GM23338 (cell line): ENCODE measurements around the gene CACNB4. TPM values are rescaled to one million over a fixed set of nuclear protein-coding genes. Genes with fewer than 3 reads are reported as not detected.

Experiments
- ATAC-seq: fragments of 200-7000 bp; cut with Tn5 transposase; 3 replicates; pipeline ENCODE4 v1.9.1; 2020
- DNase-seq: peaks from one replicate; pipeline ENCODE4 v3.0.0-alpha.2; 2015; ENCODE audit warnings: low spot score
- H2AFZ ChIP-seq: fragments of 200-600 bp; sonication (generic); 2 replicates; pipeline ENCODE4 v1.8.0; 2016; ENCODE audit warnings: antibody characterized with exemption, mild to moderate bottlenecking, moderate library complexity
- H3F3A ChIP-seq: fragments of 200-600 bp; sonication (generic); replicated peaks from 2 replicates; pipeline ENCODE4 v1.8.0; 2017; ENCODE audit warnings: antibody characterized with exemption, mixed run types, low read depth
- H3K27ac ChIP-seq: fragments of 200-600 bp; sonication (generic); 2 replicates; pipeline ENCODE4 v1.6.1; 2016; ENCODE audit warnings: low read depth
- H3K27me3 ChIP-seq: fragments of 200-600 bp; sonication (generic); 2 replicates; pipeline ENCODE4 v1.8.0; 2016; ENCODE audit warnings: mild to moderate bottlenecking, mixed run types, moderate library complexity; ENCODE audit not compliant: insufficient read depth
- H3K36me3 ChIP-seq: fragments of 200-600 bp; sonication (generic); 2 replicates; pipeline ENCODE4 v1.8.0; 2016; ENCODE audit warnings: mild to moderate bottlenecking; ENCODE audit not compliant: insufficient read depth
- H3K4me1 ChIP-seq: fragments of 200-600 bp; sonication (generic); 2 replicates; pipeline ENCODE4 v1.8.0; 2016; ENCODE audit warnings: mild to moderate bottlenecking, moderate library complexity; ENCODE audit not compliant: insufficient read depth
- H3K4me2 ChIP-seq: fragments of 200-600 bp; sonication (generic); 2 replicates; pipeline ENCODE4 v1.7.1; 2017; ENCODE audit warnings: mixed run types
- H3K4me3 ChIP-seq: fragments of 200-600 bp; sonication (generic); 2 replicates; pipeline ENCODE4 v1.6.1; 2016; ENCODE audit warnings: mixed run types
- H3K79me2 ChIP-seq: fragments of 200-600 bp; sonication (generic); replicated peaks from 2 replicates; pipeline ENCODE4 v1.8.0; 2017; ENCODE audit warnings: mild to moderate bottlenecking; ENCODE audit not compliant: insufficient read depth
- H3K9me2 ChIP-seq: fragments of 200-600 bp; sonication (generic); 2 replicates; pipeline ENCODE4 v1.8.0; 2017; ENCODE audit not compliant: insufficient read depth
- H4K20me1 ChIP-seq: fragments of 200-600 bp; sonication (generic); replicated peaks from 2 replicates; pipeline ENCODE4 v1.8.0; 2017; ENCODE audit warnings: mild to moderate bottlenecking; ENCODE audit not compliant: insufficient read depth
- H3K27ac Mint-ChIP-seq: 2 replicates; pipeline ENCODE4 v1.8.0; 2020; ENCODE audit warnings: inconsistent platforms, mild to moderate bottlenecking, moderate library complexity, mixed read lengths
- H3K27me3 Mint-ChIP-seq: 3 replicates; pipeline ENCODE4 v1.8.0; 2022; ENCODE audit warnings: low read depth, mild to moderate bottlenecking, moderate library complexity, mixed read lengths, inconsistent platforms; ENCODE audit not compliant: insufficient read depth, poor library complexity
- H3K36me3 Mint-ChIP-seq: 3 replicates; pipeline ENCODE4 v1.8.0; 2021; ENCODE audit warnings: low read depth, mild to moderate bottlenecking, inconsistent platforms, moderate library complexity, mixed read lengths
- H3K4me1 Mint-ChIP-seq: 3 replicates; pipeline ENCODE4 v1.8.0; 2020; ENCODE audit warnings: mild to moderate bottlenecking, inconsistent platforms, mixed read lengths
- H3K4me3 Mint-ChIP-seq: 3 replicates; pipeline ENCODE4 v1.8.0; 2021; ENCODE audit warnings: moderate library complexity, mild to moderate bottlenecking, inconsistent platforms, mixed read lengths
- H3K9me3 Mint-ChIP-seq: 3 replicates; pipeline ENCODE4 v1.8.0; 2020; ENCODE audit warnings: moderate library complexity, mild to moderate bottlenecking, inconsistent platforms, mixed read lengths
- CREB1 ChIP-seq: fragments of 250-450 bp; sonication (Bioruptor Pico); IDR thresholded peaks from 2 replicates; pipeline ENCODE4 v1.5.0; 2020; ENCODE audit warnings: low read depth, mild to moderate bottlenecking, moderate library complexity
- EZH2 ChIP-seq: fragments of 200-600 bp; sonication (generic); IDR thresholded peaks from one replicate; pipeline ENCODE4 v1.8.0; 2017; ENCODE audit warnings: antibody characterized with exemption, mild to moderate bottlenecking, low read depth; ENCODE audit not compliant: unreplicated experiment
- EZH2phosphoT487 ChIP-seq: fragments of 200-600 bp; sonication (generic); IDR thresholded peaks from one replicate; pipeline ENCODE4 v1.8.1; 2018; ENCODE audit warnings: antibody characterized with exemption; ENCODE audit not compliant: unreplicated experiment
- JUNB ChIP-seq: IDR thresholded peaks from one replicate; pipeline ENCODE4 v1.6.1; 2016; ENCODE audit warnings: antibody characterized with exemption; ENCODE audit not compliant: unreplicated experiment
- NANOG ChIP-seq: IDR thresholded peaks from 2 replicates; pipeline ENCODE4 v1.6.1; 2016; ENCODE audit warnings: antibody characterized with exemption, borderline replicate concordance
- POLR2AphosphoS5 ChIP-seq: IDR thresholded peaks from 2 replicates; pipeline ENCODE4 v1.6.1; 2016; ENCODE audit warnings: antibody characterized with exemption, low read depth
- STAT1 ChIP-seq: IDR thresholded peaks from one replicate; pipeline ENCODE4 v1.6.1; 2016; ENCODE audit warnings: antibody characterized with exemption; ENCODE audit not compliant: unreplicated experiment
- ZNF114 ChIP-seq: fragments of 250-450 bp; sonication (Bioruptor Pico); IDR thresholded peaks from 2 replicates; pipeline ENCODE4 v1.5.0; 2020; ENCODE audit warnings: mild to moderate bottlenecking, moderate library complexity
- ZNF331 ChIP-seq: fragments of 250-450 bp; sonication (Bioruptor Pico); IDR thresholded peaks from 2 replicates; pipeline ENCODE4 v1.5.0; 2020; ENCODE audit warnings: low read depth, mild to moderate bottlenecking, moderate library complexity
- polyA plus RNA-seq: library from polyadenylated mRNA; unstranded; fragments of >200 nt; fragmentation: Nextera tagmentation; extraction: Ambion mirVana; gene quantifications from 2 replicates; pipeline ENCODE4 v1.2.1, GENCODE V29; 2016
- total RNA-seq: library from RNA; depleted of rRNA; stranded (reverse); fragments of >200 nt; shearing (Covaris generic); gene quantifications from 2 replicates; pipeline ENCODE4 v1.2.3, GENCODE V29; 2014
- TF ChIP-seq, protein P1 (sequence below): IDR thresholded peaks from one replicate; pipeline ENCODE4 v1.6.1; 2018; ENCODE audit warnings: antibody characterized with exemption; ENCODE audit not compliant: unreplicated experiment
- TF ChIP-seq, protein P2 (sequence below): fragments of 250-450 bp; sonication (Bioruptor Pico); IDR thresholded peaks from 2 replicates; pipeline ENCODE4 v1.5.0; 2020; ENCODE audit warnings: mild to moderate bottlenecking, moderate library complexity
- TF ChIP-seq, protein P3 (sequence below), 2 experiments: fragments of 200-600 bp in 1 of 2; sonication (generic) in 1 of 2; conservative IDR thresholded peaks; 2 replicates each; pipeline versions ENCODE4 v1.5.1 to v1.6.1; 2016 to 2017; ENCODE audit warnings: antibody characterized with exemption in 2 of 2, low read depth in 2 of 2, mild to moderate bottlenecking in 2 of 2, moderate library complexity in 1 of 2
- TF ChIP-seq, protein P4 (sequence below): IDR thresholded peaks from 2 replicates; pipeline ENCODE4 v1.6.1; 2016; ENCODE audit warnings: antibody characterized with exemption

CACNB4 gene
- total and polyA plus RNA-seq, 2 experiments from 2014 or later, result 4.0 to 9.8 TPM

DNA sequence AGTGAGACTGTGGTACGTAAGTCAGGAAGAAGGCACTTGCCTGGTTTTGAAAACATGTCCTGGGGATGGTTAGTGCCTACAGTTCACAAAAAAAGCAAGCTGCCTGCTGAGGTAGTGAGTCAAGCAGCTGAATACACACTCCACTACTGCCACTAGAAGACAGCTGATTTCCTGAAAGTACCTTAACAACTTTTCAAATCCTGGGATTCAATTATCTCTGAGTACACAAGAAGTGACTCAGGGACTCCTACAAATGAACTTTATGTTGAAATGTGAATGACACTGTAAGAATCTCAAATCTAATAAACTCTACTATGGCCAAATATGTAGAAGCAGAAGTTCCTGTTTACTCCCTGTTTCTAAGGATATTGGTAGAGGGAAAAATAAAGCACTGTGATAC lies 212.6 kb downstream of the CACNB4 start:
- Mint-ChIP-seq H3K36me3 (no peaks in the 10 kb centered on the region), H3K4me1 (no peaks in the 10 kb centered on the region)
- H3K27ac ChIP-seq, result no peak overlapping the region

More for the DNA sequence above, 212.6 kb downstream of the CACNB4 start:
- H4K20me1 ChIP-seq, result no peaks in the 10 kb centered on the region
- no peaks in the 10 kb centered on the region for H3F3A ChIP-seq
- Mint-ChIP-seq H3K27me3 (no peaks in the 10 kb centered on the region), H3K27ac (no peak overlapping the region), H3K9me3 (no peaks in the 10 kb centered on the region), H3K4me3 (no peak overlapping the region)
- H3K4me2 ChIP-seq, result no peak overlapping the region
- H3K79me2 ChIP-seq, result no peaks in the 10 kb centered on the region
- H3K9me2 ChIP-seq, result no peaks in the 10 kb centered on the region
- H3K36me3 ChIP-seq, result no peaks in the 10 kb centered on the region
- H3K27me3 ChIP-seq, result no peaks in the 10 kb centered on the region
- no peak overlapping the region for H3K4me3 ChIP-seq
- ATAC-seq (no peak), DNase-seq (no peak)
- TF ChIP-seq JUNB, result no peak
- TF ChIP-seq, protein P1, sequence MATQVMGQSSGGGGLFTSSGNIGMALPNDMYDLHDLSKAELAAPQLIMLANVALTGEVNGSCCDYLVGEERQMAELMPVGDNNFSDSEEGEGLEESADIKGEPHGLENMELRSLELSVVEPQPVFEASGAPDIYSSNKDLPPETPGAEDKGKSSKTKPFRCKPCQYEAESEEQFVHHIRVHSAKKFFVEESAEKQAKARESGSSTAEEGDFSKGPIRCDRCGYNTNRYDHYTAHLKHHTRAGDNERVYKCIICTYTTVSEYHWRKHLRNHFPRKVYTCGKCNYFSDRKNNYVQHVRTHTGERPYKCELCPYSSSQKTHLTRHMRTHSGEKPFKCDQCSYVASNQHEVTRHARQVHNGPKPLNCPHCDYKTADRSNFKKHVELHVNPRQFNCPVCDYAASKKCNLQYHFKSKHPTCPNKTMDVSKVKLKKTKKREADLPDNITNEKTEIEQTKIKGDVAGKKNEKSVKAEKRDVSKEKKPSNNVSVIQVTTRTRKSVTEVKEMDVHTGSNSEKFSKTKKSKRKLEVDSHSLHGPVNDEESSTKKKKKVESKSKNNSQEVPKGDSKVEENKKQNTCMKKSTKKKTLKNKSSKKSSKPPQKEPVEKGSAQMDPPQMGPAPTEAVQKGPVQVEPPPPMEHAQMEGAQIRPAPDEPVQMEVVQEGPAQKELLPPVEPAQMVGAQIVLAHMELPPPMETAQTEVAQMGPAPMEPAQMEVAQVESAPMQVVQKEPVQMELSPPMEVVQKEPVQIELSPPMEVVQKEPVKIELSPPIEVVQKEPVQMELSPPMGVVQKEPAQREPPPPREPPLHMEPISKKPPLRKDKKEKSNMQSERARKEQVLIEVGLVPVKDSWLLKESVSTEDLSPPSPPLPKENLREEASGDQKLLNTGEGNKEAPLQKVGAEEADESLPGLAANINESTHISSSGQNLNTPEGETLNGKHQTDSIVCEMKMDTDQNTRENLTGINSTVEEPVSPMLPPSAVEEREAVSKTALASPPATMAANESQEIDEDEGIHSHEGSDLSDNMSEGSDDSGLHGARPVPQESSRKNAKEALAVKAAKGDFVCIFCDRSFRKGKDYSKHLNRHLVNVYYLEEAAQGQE, result no peak
- no peak for TF ChIP-seq NANOG
- TF ChIP-seq ZNF114 (CRISPR knock-in tag), result no peak
- TF ChIP-seq, protein P2, sequence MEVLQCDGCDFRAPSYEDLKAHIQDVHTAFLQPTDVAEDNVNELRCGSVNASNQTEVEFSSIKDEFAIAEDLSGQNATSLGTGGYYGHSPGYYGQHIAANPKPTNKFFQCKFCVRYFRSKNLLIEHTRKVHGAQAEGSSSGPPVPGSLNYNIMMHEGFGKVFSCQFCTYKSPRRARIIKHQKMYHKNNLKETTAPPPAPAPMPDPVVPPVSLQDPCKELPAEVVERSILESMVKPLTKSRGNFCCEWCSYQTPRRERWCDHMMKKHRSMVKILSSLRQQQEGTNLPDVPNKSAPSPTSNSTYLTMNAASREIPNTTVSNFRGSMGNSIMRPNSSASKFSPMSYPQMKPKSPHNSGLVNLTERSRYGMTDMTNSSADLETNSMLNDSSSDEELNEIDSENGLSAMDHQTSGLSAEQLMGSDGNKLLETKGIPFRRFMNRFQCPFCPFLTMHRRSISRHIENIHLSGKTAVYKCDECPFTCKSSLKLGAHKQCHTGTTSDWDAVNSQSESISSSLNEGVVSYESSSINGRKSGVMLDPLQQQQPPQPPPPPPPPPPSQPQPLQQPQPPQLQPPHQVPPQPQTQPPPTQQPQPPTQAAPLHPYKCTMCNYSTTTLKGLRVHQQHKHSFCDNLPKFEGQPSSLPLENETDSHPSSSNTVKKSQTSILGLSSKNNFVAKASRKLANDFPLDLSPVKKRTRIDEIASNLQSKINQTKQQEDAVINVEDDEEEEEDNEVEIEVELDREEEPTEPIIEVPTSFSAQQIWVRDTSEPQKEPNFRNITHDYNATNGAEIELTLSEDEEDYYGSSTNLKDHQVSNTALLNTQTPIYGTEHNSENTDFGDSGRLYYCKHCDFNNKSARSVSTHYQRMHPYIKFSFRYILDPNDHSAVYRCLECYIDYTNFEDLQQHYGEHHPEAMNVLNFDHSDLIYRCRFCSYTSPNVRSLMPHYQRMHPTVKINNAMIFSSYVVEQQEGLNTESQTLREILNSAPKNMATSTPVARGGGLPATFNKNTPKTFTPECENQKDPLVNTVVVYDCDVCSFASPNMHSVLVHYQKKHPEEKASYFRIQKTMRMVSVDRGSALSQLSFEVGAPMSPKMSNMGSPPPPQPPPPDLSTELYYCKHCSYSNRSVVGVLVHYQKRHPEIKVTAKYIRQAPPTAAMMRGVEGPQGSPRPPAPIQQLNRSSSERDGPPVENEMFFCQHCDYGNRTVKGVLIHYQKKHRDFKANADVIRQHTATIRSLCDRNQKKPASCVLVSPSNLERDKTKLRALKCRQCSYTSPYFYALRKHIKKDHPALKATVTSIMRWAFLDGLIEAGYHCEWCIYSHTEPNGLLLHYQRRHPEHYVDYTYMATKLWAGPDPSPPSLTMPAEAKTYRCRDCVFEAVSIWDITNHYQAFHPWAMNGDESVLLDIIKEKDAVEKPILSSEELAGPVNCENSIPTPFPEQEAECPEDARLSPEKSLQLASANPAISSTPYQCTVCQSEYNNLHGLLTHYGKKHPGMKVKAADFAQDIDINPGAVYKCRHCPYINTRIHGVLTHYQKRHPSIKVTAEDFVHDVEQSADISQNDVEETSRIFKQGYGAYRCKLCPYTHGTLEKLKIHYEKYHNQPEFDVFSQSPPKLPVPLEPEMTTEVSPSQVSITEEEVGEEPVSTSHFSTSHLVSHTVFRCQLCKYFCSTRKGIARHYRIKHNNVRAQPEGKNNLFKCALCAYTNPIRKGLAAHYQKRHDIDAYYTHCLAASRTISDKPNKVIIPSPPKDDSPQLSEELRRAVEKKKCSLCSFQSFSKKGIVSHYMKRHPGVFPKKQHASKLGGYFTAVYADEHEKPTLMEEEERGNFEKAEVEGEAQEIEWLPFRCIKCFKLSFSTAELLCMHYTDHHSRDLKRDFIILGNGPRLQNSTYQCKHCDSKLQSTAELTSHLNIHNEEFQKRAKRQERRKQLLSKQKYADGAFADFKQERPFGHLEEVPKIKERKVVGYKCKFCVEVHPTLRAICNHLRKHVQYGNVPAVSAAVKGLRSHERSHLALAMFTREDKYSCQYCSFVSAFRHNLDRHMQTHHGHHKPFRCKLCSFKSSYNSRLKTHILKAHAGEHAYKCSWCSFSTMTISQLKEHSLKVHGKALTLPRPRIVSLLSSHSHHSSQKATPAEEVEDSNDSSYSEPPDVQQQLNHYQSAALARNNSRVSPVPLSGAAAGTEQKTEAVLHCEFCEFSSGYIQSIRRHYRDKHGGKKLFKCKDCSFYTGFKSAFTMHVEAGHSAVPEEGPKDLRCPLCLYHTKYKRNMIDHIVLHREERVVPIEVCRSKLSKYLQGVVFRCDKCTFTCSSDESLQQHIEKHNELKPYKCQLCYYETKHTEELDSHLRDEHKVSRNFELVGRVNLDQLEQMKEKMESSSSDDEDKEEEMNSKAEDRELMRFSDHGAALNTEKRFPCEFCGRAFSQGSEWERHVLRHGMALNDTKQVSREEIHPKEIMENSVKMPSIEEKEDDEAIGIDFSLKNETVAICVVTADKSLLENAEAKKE (CRISPR knock-in tag), result no peak
- TF ChIP-seq, protein P3, sequence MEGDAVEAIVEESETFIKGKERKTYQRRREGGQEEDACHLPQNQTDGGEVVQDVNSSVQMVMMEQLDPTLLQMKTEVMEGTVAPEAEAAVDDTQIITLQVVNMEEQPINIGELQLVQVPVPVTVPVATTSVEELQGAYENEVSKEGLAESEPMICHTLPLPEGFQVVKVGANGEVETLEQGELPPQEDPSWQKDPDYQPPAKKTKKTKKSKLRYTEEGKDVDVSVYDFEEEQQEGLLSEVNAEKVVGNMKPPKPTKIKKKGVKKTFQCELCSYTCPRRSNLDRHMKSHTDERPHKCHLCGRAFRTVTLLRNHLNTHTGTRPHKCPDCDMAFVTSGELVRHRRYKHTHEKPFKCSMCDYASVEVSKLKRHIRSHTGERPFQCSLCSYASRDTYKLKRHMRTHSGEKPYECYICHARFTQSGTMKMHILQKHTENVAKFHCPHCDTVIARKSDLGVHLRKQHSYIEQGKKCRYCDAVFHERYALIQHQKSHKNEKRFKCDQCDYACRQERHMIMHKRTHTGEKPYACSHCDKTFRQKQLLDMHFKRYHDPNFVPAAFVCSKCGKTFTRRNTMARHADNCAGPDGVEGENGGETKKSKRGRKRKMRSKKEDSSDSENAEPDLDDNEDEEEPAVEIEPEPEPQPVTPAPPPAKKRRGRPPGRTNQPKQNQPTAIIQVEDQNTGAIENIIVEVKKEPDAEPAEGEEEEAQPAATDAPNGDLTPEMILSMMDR (conservative IDR thresholded peaks at IDR 0.05; ENCODE audit: low read depth in 2 of 2), result no peak
- TF ChIP-seq ZNF331 (CRISPR knock-in tag), result no peak
- no peak for TF ChIP-seq EZH2phosphoT487
- TF ChIP-seq, protein P4, sequence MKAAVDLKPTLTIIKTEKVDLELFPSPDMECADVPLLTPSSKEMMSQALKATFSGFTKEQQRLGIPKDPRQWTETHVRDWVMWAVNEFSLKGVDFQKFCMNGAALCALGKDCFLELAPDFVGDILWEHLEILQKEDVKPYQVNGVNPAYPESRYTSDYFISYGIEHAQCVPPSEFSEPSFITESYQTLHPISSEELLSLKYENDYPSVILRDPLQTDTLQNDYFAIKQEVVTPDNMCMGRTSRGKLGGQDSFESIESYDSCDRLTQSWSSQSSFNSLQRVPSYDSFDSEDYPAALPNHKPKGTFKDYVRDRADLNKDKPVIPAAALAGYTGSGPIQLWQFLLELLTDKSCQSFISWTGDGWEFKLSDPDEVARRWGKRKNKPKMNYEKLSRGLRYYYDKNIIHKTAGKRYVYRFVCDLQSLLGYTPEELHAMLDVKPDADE, result no peak
- TF ChIP-seq CREB1 (CRISPR knock-in tag), result no peak
- TF ChIP-seq STAT1, result no peak
- no peak for TF ChIP-seq EZH2
- no peak for TF ChIP-seq POLR2AphosphoS5
- no peak overlapping the region for H2AFZ ChIP-seq
- H3K4me1 ChIP-seq, result no peaks in the 10 kb centered on the region
